Breast epithelium (tissue), 4 donors: ENCODE results near the gene RPL3. TPM values are rescaled to one million over a fixed set of nuclear protein-coding genes. Genes with fewer than 3 reads are reported as not detected.
A peak's percentile ranks its signal among the peaks of the same experiment; 100 is the strongest.
"Not testable (repeated sequence)": the region's sequence is repeated elsewhere in the genome, so short reads cannot be mapped to it uniquely, and the experiment has no call there.

Source experiments
- DNase-seq, 2 donors: peaks; one replicate each; pipeline ENCODE4 v3.0.0-alpha.2; 2019; ENCODE audit warnings: low spot score in 2 of 2
- H3K27ac ChIP-seq, 2 donors: fragments of 200-600 bp; sonication (generic) in 1 of 2; one replicate each; pipeline ENCODE4 v1.5.1; 2016 to 2019; ENCODE audit warnings: mild to moderate bottlenecking in 1 of 2
- H3K27me3 ChIP-seq, 2 donors: fragments of 200-600 bp; sonication (generic) in 1 of 2; one replicate each; pipeline versions ENCODE4 v1.5.1 to v1.6.0; 2017 to 2019; ENCODE audit warnings: control low read depth in 1 of 2, mild to moderate bottlenecking in 1 of 2
- H3K36me3 ChIP-seq: fragments of 200-600 bp; one replicate; pipeline ENCODE4 v1.5.1; 2019
- H3K4me1 ChIP-seq, 2 donors: fragments of 200-600 bp; sonication (generic); one replicate each; pipeline ENCODE4 v1.5.1; 2016 to 2019; ENCODE audit warnings: control low read depth in 1 of 2
- H3K4me3 ChIP-seq, 3 donors: fragments of 200-600 bp; sonication (generic); 1 replicate in 2 of 3; 2 replicates in 1 of 3; pipeline ENCODE4 v1.5.1; 2016 to 2019; ENCODE audit warnings: mild to moderate bottlenecking in 3 of 3, moderate library complexity in 2 of 3
- H3K9me3 ChIP-seq, 2 donors: fragments of 200-600 bp; sonication (generic) in 1 of 2; one replicate each; pipeline ENCODE4 v1.5.1; 2016 to 2019; ENCODE audit warnings: control low read depth in 1 of 2
- CTCF ChIP-seq, 3 donors: fragments of 450-650 bp; IDR thresholded peaks; one replicate each; pipeline ENCODE4 v1.5.1; 2016 to 2017; ENCODE audit warnings: antibody characterized with exemption in 3 of 3, mild to moderate bottlenecking in 3 of 3, moderate library complexity in 3 of 3
- POLR2A ChIP-seq: fragments of 450-650 bp; IDR thresholded peaks from one replicate; pipeline ENCODE4 v1.6.1; 2016; ENCODE audit warnings: antibody characterized with exemption, mild to moderate bottlenecking, moderate library complexity
- POLR2AphosphoS5 ChIP-seq, 3 donors: sonication (generic); formaldehyde crosslinking; IDR thresholded peaks; one replicate each; pipeline ENCODE4 v1.6.1; 2017; ENCODE audit warnings: antibody characterized with exemption in 3 of 3
- intact Hi-C: fragments of 100-400 bp; cut with DNase I; formaldehyde crosslinking; loops from one replicate; pipeline ENCODE4 v1.15.1; 2023; ENCODE audit warnings: low total_unique reads
- total RNA-seq, 3 donors: library from RNA; depleted of rRNA; stranded (reverse); fragments of >200 nt; gene quantifications; one replicate each; pipeline ENCODE4 v1.1.0, GENCODE V29; 2016

Gene RPL3
- total RNA-seq, 3 donors from 2014 or later = 1,827 to 3,262 (median 2,633) TPM

DNA sequence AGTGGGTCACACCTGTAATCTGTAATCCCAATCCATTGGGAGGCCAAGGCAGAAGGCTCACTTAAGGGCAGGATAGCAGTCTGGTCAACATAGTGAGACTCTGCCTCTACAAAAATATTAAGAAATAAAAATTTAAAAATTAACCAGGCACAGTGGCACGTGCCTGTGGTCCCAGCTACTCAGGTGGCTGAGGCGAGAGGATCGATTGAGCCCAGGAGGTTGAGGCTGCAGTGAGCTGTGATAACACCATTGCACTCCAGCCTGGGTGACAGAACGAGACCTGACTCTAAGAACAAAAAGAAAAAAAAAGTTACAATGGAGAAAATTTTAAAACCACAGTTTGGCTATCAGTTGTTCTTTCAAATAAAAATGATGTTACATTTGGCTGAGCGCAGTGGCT is 17.0 kb upstream of the RPL3 start:
- no peaks in the 10 kb centered on the region for H3K9me3 ChIP-seq
- no peaks in the 10 kb centered on the region for H3K27me3 ChIP-seq
- no peak for DNase-seq
- H3K36me3 ChIP-seq = no peaks in the 10 kb centered on the region
- TF ChIP-seq POLR2AphosphoS5 (IDR thresholded peaks at IDR 0.05) (no peak), POLR2A (no peak), CTCF (IDR thresholded peaks at IDR 0.05) (no peak)
- H3K4me3 ChIP-seq = no peak overlapping the region
- intact Hi-C loops = no loop called here
- no peaks in the 10 kb centered on the region for H3K4me1 ChIP-seq
- no peak overlapping the region for H3K27ac ChIP-seq

DNA sequence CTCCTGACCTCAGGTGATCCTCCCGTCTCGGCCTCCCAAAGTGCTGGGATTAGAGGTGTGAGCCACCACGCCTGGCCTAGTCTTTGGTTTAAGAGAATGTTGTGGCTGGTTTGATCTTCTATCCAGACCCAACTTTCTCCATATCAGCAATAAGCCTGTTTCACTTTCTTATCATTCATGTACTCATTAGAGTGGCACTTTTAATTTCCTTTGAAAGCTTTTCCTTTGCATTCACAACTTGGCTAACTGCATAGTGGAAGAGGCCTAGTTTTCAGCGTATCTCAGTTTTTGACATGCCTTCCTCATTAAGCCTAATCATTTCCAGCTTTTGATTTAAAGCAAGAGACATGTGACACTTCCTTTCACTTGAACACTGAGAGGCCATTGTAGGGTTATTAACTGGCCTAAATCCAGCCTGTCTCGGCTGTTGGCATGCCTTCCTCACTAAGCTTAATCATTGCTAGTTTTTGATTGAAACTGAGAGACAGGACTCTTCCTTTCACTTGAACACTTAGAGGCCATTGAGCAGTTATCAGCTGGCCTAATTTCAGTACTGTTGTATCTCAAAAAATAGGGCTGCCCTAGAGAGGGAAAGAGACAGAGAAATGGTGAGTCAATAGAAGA is 13.1 kb upstream of the RPL3 start:
- no peak for DNase-seq
- Histone ChIP-seq H3K4me3 (no peak overlapping the region), H3K4me1 (no peaks in the 10 kb centered on the region), H3K36me3 (no peaks in the 10 kb centered on the region), H3K27me3 (no peaks in the 10 kb centered on the region), H3K27ac (peak overlapping the region; percentile 8 to 54), H3K9me3 (no peaks in the 10 kb centered on the region)
- TF ChIP-seq POLR2AphosphoS5 (IDR thresholded peaks at IDR 0.05) (no peak), CTCF (IDR thresholded peaks at IDR 0.05) (no peak), POLR2A (no peak)
- intact Hi-C loops = no loop called here

GRCh38 chr22:39330553-39330952 is 11.1 kb upstream of the RPL3 start:
- H3K4me1 ChIP-seq, DNase-seq, H3K27me3 ChIP-seq, H3K27ac ChIP-seq, H3K36me3 ChIP-seq, H3K4me3 ChIP-seq, intact Hi-C loops, H3K9me3 ChIP-seq: not testable (repeated sequence)

- DNase-seq = no peak
- H3K9me3 ChIP-seq = no peaks in the 10 kb centered on the region
- H3K36me3 ChIP-seq = no peaks in the 10 kb centered on the region
- intact Hi-C loops = no loop called here
- no peaks in the 10 kb centered on the region for H3K4me1 ChIP-seq
- no peak overlapping the region for H3K27ac ChIP-seq
- no peak overlapping the region for H3K4me3 ChIP-seq
- no peak for TF ChIP-seq POLR2A
- TF ChIP-seq POLR2AphosphoS5 (IDR thresholded peaks at IDR 0.05) = no peak
- no peak for TF ChIP-seq CTCF (IDR thresholded peaks at IDR 0.05)
- no peaks in the 10 kb centered on the region for H3K27me3 ChIP-seq
Measured at GRCh38 chr22:39327995-39328754, 8.8 kb upstream of the RPL3 start.

DNA sequence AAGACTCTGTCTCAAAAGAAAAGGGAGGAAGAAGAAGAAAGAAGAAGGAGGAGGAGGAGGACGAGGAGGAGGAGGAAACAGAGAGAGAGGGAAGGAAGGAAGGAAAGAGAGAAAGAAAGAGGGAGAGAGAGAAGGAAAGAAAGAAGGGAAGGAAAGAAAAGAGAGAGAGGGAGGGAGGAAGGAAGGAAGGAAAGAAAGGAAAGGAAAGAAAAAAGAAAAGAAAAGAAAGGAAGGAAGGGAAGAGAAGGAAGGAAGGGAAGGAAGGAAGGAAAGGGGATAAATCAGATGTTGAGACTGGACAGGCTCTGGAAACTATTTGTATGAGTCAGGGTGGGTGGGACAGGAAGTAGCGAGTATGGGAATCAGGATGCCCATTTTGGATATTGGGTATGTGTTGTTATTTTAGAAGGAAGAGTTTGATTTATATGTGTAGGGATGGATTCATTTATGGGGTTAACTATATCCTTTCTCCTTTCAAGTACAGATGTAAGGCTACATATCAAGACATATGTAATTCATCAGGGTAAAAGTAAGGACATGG is 6.0 kb upstream of the RPL3 start:
- DNase-seq = no peak
- no peaks in the 10 kb centered on the region for H3K4me1 ChIP-seq
- intact Hi-C loops = no loop called here
- H3K9me3 ChIP-seq = no peaks in the 10 kb centered on the region
- H3K4me3 ChIP-seq = no peak overlapping the region
- no peaks in the 10 kb centered on the region for H3K36me3 ChIP-seq
- no peaks in the 10 kb centered on the region for H3K27me3 ChIP-seq
- no peak overlapping the region for H3K27ac ChIP-seq
- TF ChIP-seq POLR2A = no peak
- TF ChIP-seq POLR2AphosphoS5 (IDR thresholded peaks at IDR 0.05) = no peak
- no peak for TF ChIP-seq CTCF (IDR thresholded peaks at IDR 0.05)

- H3K27me3 ChIP-seq, DNase-seq, H3K9me3 ChIP-seq, H3K36me3 ChIP-seq, intact Hi-C loops: not testable (repeated sequence)
- Histone ChIP-seq H3K4me3 (peak overlapping the region in 2 of 3 donors; percentile 81 to 83), H3K4me1 (peaks cover 11 to 21% of the 10 kb centered on the region in 2 donors), H3K27ac (peak overlapping the region; percentile 95 to 98)
Measured at GRCh38 chr22:39320616-39321029, 1.2 kb upstream of the RPL3 start.
